Sigmoid colon (tissue), 3 donors: ENCODE results near the gene C1QTNF4.

Experiments
- POLR2A ChIP-seq, 2 donors: fragments of 450-650 bp; IDR thresholded peaks; one replicate each; pipeline ENCODE4 v1.6.1; 2016; ENCODE audit warnings: antibody characterized with exemption in 2 of 2, mild to moderate bottlenecking in 2 of 2, moderate library complexity in 2 of 2
- TF ChIP-seq, protein P1 (sequence below), 4 experiments: fragments of 450-650 bp in 3 of 4; fragments of 200-600 bp in 1 of 4; IDR thresholded peaks; one replicate each; pipeline ENCODE4 v1.5.1; 2016 to 2019; ENCODE audit warnings: antibody characterized with exemption in 4 of 4, mild to moderate bottlenecking in 3 of 4, moderate library complexity in 2 of 4

DNA sequence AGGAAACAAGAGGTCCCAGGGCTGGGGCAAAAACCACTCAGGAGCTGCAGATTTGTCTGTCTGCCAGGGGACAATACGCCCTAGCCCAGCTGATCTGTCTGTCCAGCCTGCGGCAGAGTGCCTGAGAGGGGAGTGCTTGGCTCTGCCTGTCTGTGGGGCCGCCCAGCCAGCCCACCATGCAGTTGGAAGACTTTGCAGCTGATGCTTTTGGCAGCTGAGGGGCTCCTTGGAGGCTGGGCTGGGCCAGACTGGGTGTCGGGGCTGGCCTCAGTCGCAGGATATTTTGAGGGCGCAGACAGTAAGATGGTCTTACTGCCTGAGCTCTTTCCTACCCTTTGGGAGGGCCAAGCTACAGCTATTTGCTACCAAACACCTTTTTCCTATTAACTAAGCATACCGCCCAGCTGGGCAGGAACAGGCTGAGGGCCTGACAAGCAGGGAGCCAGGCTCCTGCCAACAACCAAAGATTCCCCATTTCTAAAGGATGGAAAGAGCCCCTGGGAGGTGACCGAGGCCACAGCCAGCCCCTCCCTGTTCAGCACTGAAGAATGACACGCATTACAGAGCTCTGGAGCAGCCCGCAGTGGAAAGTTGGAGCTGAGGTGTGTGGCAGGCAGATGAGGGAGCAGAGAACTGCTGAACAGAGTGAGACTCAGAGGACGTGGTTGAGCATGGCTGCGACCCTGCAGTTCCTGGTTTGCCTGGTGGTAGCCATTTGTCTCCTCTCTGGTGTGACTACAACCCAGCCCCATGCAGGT is 7.9 kb downstream of the C1QTNF4 start, which contains the start of gene FAM180B:
- no peak for TF ChIP-seq POLR2A (IDR thresholded peaks at IDR 0.05)
- TF ChIP-seq, protein P1, sequence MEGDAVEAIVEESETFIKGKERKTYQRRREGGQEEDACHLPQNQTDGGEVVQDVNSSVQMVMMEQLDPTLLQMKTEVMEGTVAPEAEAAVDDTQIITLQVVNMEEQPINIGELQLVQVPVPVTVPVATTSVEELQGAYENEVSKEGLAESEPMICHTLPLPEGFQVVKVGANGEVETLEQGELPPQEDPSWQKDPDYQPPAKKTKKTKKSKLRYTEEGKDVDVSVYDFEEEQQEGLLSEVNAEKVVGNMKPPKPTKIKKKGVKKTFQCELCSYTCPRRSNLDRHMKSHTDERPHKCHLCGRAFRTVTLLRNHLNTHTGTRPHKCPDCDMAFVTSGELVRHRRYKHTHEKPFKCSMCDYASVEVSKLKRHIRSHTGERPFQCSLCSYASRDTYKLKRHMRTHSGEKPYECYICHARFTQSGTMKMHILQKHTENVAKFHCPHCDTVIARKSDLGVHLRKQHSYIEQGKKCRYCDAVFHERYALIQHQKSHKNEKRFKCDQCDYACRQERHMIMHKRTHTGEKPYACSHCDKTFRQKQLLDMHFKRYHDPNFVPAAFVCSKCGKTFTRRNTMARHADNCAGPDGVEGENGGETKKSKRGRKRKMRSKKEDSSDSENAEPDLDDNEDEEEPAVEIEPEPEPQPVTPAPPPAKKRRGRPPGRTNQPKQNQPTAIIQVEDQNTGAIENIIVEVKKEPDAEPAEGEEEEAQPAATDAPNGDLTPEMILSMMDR (IDR thresholded peaks at IDR 0.05), result no peak
